Panc1 (cell line): ENCODE data around the gene MAGIX. TPM values are rescaled to one million over a fixed set of nuclear protein-coding genes. Genes with fewer than 3 reads are reported as not detected.

ENCODE experiments used
- ATAC-seq: fragments of 200-7000 bp; cut with Tn5 transposase; 2 replicates; pipeline ENCODE4 v1.9.1; 2020; ENCODE audit warnings: mild to moderate bottlenecking, moderate library complexity
- BruUV-seq: library from RNA; stranded (reverse); fragments of 400-500 nt; replicated peaks from 2 replicates; lab custom pipeline; 2021; lab: Mats Ljungman, UMichigan
- CTCF ChIA-PET: fragments of 300-600 bp; sonication (Branson Sonifier 250); formaldehyde crosslinking; loops from one replicate; lab custom pipeline; 2022; ENCODE audit warnings: antibody characterized with exemption; lab: Charles Lee
- POLR2A ChIA-PET: fragments of 300-600 bp; sonication (Branson Sonifier 250); formaldehyde crosslinking; loops from one replicate; lab custom pipeline; 2022; ENCODE audit warnings: antibody characterized with exemption; lab: Charles Lee
- DNase-seq: peaks from one replicate; pipeline ENCODE4 v3.0.0-alpha.2; 2010; ENCODE audit warnings: low read depth, low spot score
- H3K27ac ChIP-seq: 2 replicates; pipeline ENCODE4 v1.5.1; 2011; ENCODE audit warnings: mild to moderate bottlenecking, low read length, inconsistent platforms
- H3K27me3 ChIP-seq: fragments of 200-500 bp; sonication (Bioruptor generic); 2 replicates; pipeline ENCODE4 v1.6.0; 2014; ENCODE audit warnings: low read length, inconsistent platforms; ENCODE audit not compliant: control insufficient read depth, insufficient read depth
- H3K36me3 ChIP-seq: fragments of 200-500 bp; sonication (Bioruptor generic); 2 replicates; pipeline ENCODE4 v1.5.1; 2014; ENCODE audit warnings: inconsistent platforms, mild to moderate bottlenecking, low read length, moderate library complexity; ENCODE audit not compliant: control insufficient read depth, insufficient read depth
- H3K4me1 ChIP-seq: 2 replicates; pipeline ENCODE4 v1.5.1; 2011; ENCODE audit warnings: inconsistent platforms, mild to moderate bottlenecking, low read length, moderate library complexity; ENCODE audit not compliant: control insufficient read depth, insufficient read depth
- H3K4me3 ChIP-seq, 2 experiments: 2 replicates each; pipeline ENCODE4 v1.5.1; 2011 to 2012; ENCODE audit warnings: low read depth in 2 of 2, low read length in 2 of 2, mild to moderate bottlenecking in 2 of 2, inconsistent platforms in 1 of 2, moderate library complexity in 1 of 2
- H3K9me3 ChIP-seq: fragments of 200-500 bp; sonication (Bioruptor generic); 2 replicates; pipeline ENCODE4 v1.5.1; 2014; ENCODE audit warnings: low read depth, mild to moderate bottlenecking, inconsistent platforms, low read length, moderate library complexity; ENCODE audit not compliant: control insufficient read depth, insufficient read depth
- CTCF ChIP-seq: fragments of 450-650 bp; IDR thresholded peaks from 2 replicates; pipeline ENCODE4 v1.5.1; 2017; ENCODE audit warnings: mild to moderate bottlenecking
- POLR2AphosphoS5 ChIP-seq: IDR thresholded peaks from 2 replicates; pipeline ENCODE4 v1.6.1; 2012; ENCODE audit warnings: mild to moderate bottlenecking, low read depth, low read length, moderate library complexity
- SIN3A ChIP-seq: IDR thresholded peaks from 2 replicates; pipeline ENCODE4 v1.6.1; 2012; ENCODE audit warnings: low read depth, mild to moderate bottlenecking, low read length, moderate library complexity, borderline replicate concordance; ENCODE audit not compliant: insufficient read depth
- TCF7L2 ChIP-seq: IDR thresholded peaks from 2 replicates; pipeline ENCODE4 v1.6.1; 2011; ENCODE audit warnings: mild to moderate bottlenecking, low read depth, low read length, inconsistent platforms
- in situ Hi-C: cut with HindIII; loops from 2 replicates; pipeline ENCODE4 v1.10.0; 2016; ENCODE audit warnings: low sequenced_read_pairs, low pct_unique_long_range_greater_than_20kb
- intact Hi-C: fragments of 100-400 bp; cut with micrococcal nuclease; formaldehyde crosslinking; loops from one replicate; pipeline ENCODE4 v1.10.0; 2022; ENCODE audit not compliant: unreplicated experiment
- total RNA-seq: library from RNA; stranded (reverse); gene quantifications from one replicate; pipeline ENCODE4 v1.2.1, GENCODE V29; 2021; ENCODE audit not compliant: unreplicated experiment
- TF ChIP-seq, protein P1 (sequence below), 2 experiments: IDR thresholded peaks; 2 replicates each; pipeline ENCODE4 v1.6.1; 2011 to 2012; ENCODE audit warnings: low read depth in 2 of 2, control low read depth in 1 of 2, low read length in 1 of 2, mild to moderate bottlenecking in 1 of 2, moderate library complexity in 1 of 2; ENCODE audit not compliant: insufficient read depth in 1 of 2

The MAGIX gene
- total RNA-seq, 1 experiment from 2014 or later: 3.8 TPM

DNA sequence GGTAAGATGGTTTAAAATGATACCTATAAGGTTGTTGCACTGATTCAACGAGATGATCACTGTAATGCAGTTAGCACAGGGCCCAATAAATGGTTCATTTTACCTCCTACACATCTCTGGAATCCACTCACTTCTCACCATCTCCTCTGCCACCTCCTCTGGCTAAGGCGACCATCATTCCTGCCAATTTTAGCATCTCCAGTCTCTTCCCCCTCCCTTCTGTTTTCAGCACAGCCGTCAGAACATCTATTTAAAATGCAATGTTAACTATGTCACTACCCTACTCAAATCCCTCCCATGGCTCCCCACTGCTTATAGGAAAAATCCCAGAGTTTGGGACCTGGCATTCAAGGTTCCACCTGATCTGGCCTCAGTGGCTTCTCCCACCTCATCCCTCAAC lies 41.0 kb downstream of the MAGIX start:
- H3K4me1 ChIP-seq: peaks cover 7% of the 10 kb centered on the region; the same call in 1 of the 2 replicates
- no peaks in the 10 kb centered on the region for H3K27me3 ChIP-seq
- no peak for TF ChIP-seq TCF7L2
- no peak for TF ChIP-seq POLR2AphosphoS5
- TF ChIP-seq, protein P1, sequence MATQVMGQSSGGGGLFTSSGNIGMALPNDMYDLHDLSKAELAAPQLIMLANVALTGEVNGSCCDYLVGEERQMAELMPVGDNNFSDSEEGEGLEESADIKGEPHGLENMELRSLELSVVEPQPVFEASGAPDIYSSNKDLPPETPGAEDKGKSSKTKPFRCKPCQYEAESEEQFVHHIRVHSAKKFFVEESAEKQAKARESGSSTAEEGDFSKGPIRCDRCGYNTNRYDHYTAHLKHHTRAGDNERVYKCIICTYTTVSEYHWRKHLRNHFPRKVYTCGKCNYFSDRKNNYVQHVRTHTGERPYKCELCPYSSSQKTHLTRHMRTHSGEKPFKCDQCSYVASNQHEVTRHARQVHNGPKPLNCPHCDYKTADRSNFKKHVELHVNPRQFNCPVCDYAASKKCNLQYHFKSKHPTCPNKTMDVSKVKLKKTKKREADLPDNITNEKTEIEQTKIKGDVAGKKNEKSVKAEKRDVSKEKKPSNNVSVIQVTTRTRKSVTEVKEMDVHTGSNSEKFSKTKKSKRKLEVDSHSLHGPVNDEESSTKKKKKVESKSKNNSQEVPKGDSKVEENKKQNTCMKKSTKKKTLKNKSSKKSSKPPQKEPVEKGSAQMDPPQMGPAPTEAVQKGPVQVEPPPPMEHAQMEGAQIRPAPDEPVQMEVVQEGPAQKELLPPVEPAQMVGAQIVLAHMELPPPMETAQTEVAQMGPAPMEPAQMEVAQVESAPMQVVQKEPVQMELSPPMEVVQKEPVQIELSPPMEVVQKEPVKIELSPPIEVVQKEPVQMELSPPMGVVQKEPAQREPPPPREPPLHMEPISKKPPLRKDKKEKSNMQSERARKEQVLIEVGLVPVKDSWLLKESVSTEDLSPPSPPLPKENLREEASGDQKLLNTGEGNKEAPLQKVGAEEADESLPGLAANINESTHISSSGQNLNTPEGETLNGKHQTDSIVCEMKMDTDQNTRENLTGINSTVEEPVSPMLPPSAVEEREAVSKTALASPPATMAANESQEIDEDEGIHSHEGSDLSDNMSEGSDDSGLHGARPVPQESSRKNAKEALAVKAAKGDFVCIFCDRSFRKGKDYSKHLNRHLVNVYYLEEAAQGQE (IDR thresholded peaks at IDR 0.05; ENCODE audit: insufficient read depth in 1 of 2, low read depth in 2 of 2, low read length in 1 of 2): no peak
- TF ChIP-seq CTCF: no peak
- no peak for TF ChIP-seq SIN3A
- no TSS peak for BruUV-seq
- in situ Hi-C loops (no loop called here), intact Hi-C loops (no loop called here)
- DNase-seq: no peak
- ATAC-seq: no peak
- no peak overlapping the region for H3K4me3 ChIP-seq
- no peaks in the 10 kb centered on the region for H3K9me3 ChIP-seq
- H3K36me3 ChIP-seq: no peaks in the 10 kb centered on the region
- CTCF ChIA-PET: no interaction called here
- POLR2A ChIA-PET: no interaction called here
- no peak overlapping the region for H3K27ac ChIP-seq

DNA sequence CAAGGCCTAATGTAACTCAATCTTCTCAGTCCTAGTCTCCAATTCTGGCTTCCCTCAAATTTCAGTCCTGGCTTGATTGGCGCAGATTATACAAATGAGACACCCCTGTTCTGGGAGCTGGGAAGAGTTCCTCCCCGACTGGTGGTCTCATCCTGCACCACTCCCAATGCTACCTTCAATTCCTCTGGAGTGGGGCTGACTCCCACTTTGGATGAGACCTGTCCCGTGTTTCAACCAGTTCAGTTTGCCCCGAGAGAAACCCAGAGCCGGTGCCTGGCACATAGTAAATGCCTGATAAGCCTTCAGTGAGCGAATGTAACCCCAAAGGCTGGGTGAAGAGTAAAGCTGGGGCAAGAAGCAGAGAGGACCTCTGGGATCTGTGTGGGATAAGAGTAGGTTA lies 41.5 kb downstream of the MAGIX start:
- Histone ChIP-seq H3K27me3 (no peaks in the 10 kb centered on the region), H3K27ac (no peak overlapping the region), H3K4me3 (no peak overlapping the region), H3K4me1 (peaks cover 3% of the 10 kb centered on the region; the same call in 1 of the 2 replicates), H3K9me3 (no peaks in the 10 kb centered on the region), H3K36me3 (no peaks in the 10 kb centered on the region)
- DNase-seq: no peak
- ATAC-seq: no peak
- CTCF ChIA-PET: no interaction called here
- no peak for TF ChIP-seq SIN3A
- no peak for TF ChIP-seq TCF7L2
- TF ChIP-seq POLR2AphosphoS5: no peak
- TF ChIP-seq, protein P1 (IDR thresholded peaks at IDR 0.05; ENCODE audit: insufficient read depth in 1 of 2, low read depth in 2 of 2, low read length in 1 of 2): no peak
- TF ChIP-seq CTCF: no peak
- in situ Hi-C loops: no loop called here
- BruUV-seq: no TSS peak
- POLR2A ChIA-PET: no interaction called here
- intact Hi-C loops: no loop called here
